IMR-90 (cell line): ENCODE measurements around the gene TMCC1. TPM values are rescaled to one million over a fixed set of nuclear protein-coding genes. Genes with fewer than 3 reads are reported as not detected.

Source experiments
- ATAC-seq: fragments of 200-7000 bp; cut with Tn5 transposase; 2 replicates; pipeline ENCODE4 v1.9.1; 2020; ENCODE audit warnings: low read depth, mild to moderate bottlenecking, moderate library complexity
- BruUV-seq: library from RNA; stranded (reverse); fragments of 400-500 nt; replicated peaks from 2 replicates; lab custom pipeline; 2021; lab: Mats Ljungman, UMichigan
- CTCF ChIA-PET: fragments of 300-600 bp; formaldehyde crosslinking; extraction: SDS; loops from one replicate; lab custom pipeline; 2021; ENCODE audit warnings: antibody characterized with exemption; lab: Yijun Ruan, JAX
- POLR2A ChIA-PET: fragments of 300-600 bp; sonication (Branson Sonifier 250); formaldehyde crosslinking; loops from one replicate; lab custom pipeline; 2022; ENCODE audit warnings: antibody characterized with exemption; ENCODE audit not compliant: unreplicated experiment; lab: Charles Lee
- DNase-seq: peaks from one replicate; pipeline ENCODE4 v3.0.0; 2013
- H2AFZ ChIP-seq: replicated peaks from 2 replicates; pipeline ENCODE3; 2013; ENCODE audit warnings: low read length, mild to moderate bottlenecking; ENCODE audit not compliant: poor library complexity
- H2AK5ac ChIP-seq: 2 replicates; pipeline ENCODE4 v1.6.1; 2013; ENCODE audit warnings: low read depth, low read length, inconsistent platforms
- H2AK9ac ChIP-seq: replicated peaks from 2 replicates; pipeline ENCODE3; 2013; ENCODE audit warnings: mild to moderate bottlenecking, low read depth, low read length, moderate library complexity; ENCODE audit not compliant: poor library complexity
- H2BK120ac ChIP-seq: 2 replicates; pipeline ENCODE4 v1.6.1; 2013; ENCODE audit warnings: low read depth, low read length, inconsistent platforms
- H2BK15ac ChIP-seq: 3 replicates; pipeline ENCODE4 v1.6.1; 2013; ENCODE audit warnings: low read depth, low read length, inconsistent platforms
- H2BK20ac ChIP-seq: 2 replicates; pipeline ENCODE4 v1.6.1; 2013; ENCODE audit warnings: low read depth, mild to moderate bottlenecking, inconsistent platforms, low read length, moderate library complexity
- H2BK5ac ChIP-seq: 2 replicates; pipeline ENCODE4 v1.6.1; 2013; ENCODE audit warnings: mild to moderate bottlenecking, low read depth, low read length, inconsistent platforms; ENCODE audit not compliant: poor library complexity, severe bottlenecking
- H3K14ac ChIP-seq: replicated peaks from 2 replicates; pipeline ENCODE4 v1.6.1; 2013; ENCODE audit warnings: low read depth, low read length, inconsistent platforms
- H3K18ac ChIP-seq: 2 replicates; pipeline ENCODE4 v1.6.1; 2013; ENCODE audit warnings: low read depth, low read length, control low read depth
- H3K23ac ChIP-seq: 2 replicates; pipeline ENCODE4 v1.6.1; 2013; ENCODE audit warnings: low read depth, low read length, inconsistent platforms
- H3K27ac ChIP-seq: 2 replicates; pipeline ENCODE4 v1.5.1; 2013; ENCODE audit warnings: mild to moderate bottlenecking, control low read depth, low read length; ENCODE audit not compliant: insufficient read depth
- H3K27me3 ChIP-seq: 2 replicates; pipeline ENCODE4 v1.6.1; 2013; ENCODE audit warnings: low read length; ENCODE audit not compliant: control insufficient read depth, insufficient read depth
- H3K36me3 ChIP-seq: 2 replicates; pipeline ENCODE4 v1.6.1; 2013; ENCODE audit warnings: low read length, mixed read lengths; ENCODE audit not compliant: control insufficient read depth, insufficient read depth
- H3K4ac ChIP-seq: 2 replicates; pipeline ENCODE4 v1.6.1; 2013; ENCODE audit warnings: low read depth, low read length, inconsistent platforms
- H3K4me1 ChIP-seq: 2 replicates; pipeline ENCODE4 v1.6.1; 2013; ENCODE audit warnings: low read length, mixed read lengths; ENCODE audit not compliant: control insufficient read depth, insufficient read depth
- H3K4me2 ChIP-seq: 2 replicates; pipeline ENCODE4 v1.6.1; 2013; ENCODE audit warnings: low read depth, mild to moderate bottlenecking, control low read depth, low read length, moderate library complexity
- H3K4me3 ChIP-seq: 2 replicates; pipeline ENCODE4 v1.5.1; 2013; ENCODE audit warnings: low read depth, mild to moderate bottlenecking, control low read depth, low read length, moderate library complexity; ENCODE audit not compliant: insufficient read depth
- H3K56ac ChIP-seq: 2 replicates; pipeline ENCODE4 v1.6.1; 2013; ENCODE audit warnings: low read length, inconsistent platforms; ENCODE audit not compliant: insufficient read depth; ENCODE audit errors: extremely low read depth
- H3K79me1 ChIP-seq, 2 experiments: 2 replicates each; pipeline ENCODE4 v1.6.1; 2013; ENCODE audit warnings: low read length in 2 of 2, inconsistent platforms in 1 of 2, low read depth in 1 of 2
- H3K9ac ChIP-seq: 2 replicates; pipeline ENCODE4 v1.6.1; 2013; ENCODE audit warnings: low read depth, low read length, control low read depth
- H3K9me1 ChIP-seq: 2 replicates; pipeline ENCODE4 v1.6.1; 2013; ENCODE audit warnings: low read length, inconsistent platforms; ENCODE audit not compliant: insufficient read depth
- H3K9me3 ChIP-seq: 2 replicates; pipeline ENCODE4 v1.6.1; 2013; ENCODE audit warnings: low read length; ENCODE audit not compliant: control insufficient read depth, insufficient read depth
- H4K20me1 ChIP-seq: 2 replicates; pipeline ENCODE4 v1.6.1; 2013; ENCODE audit warnings: low read length, inconsistent platforms; ENCODE audit not compliant: insufficient read depth
- H4K5ac ChIP-seq: 2 replicates; pipeline ENCODE4 v1.6.1; 2013; ENCODE audit warnings: mild to moderate bottlenecking, low read depth, low read length, control low read depth
- H4K8ac ChIP-seq, 2 experiments: 2 replicates each; pipeline ENCODE4 v1.6.1; 2013; ENCODE audit warnings: low read depth in 2 of 2, low read length in 2 of 2, control low read depth in 1 of 2, inconsistent platforms in 1 of 2
- H4K91ac ChIP-seq: 2 replicates; pipeline ENCODE4 v1.6.1; 2013; ENCODE audit warnings: low read depth, low read length, inconsistent platforms; ENCODE audit not compliant: insufficient read depth
- BHLHE40 ChIP-seq: fragments of 150-350 bp; IDR thresholded peaks from 2 replicates; pipeline ENCODE4 v1.6.1; 2016; ENCODE audit warnings: mild to moderate bottlenecking, low read depth, low read length
- CEBPB ChIP-seq: IDR thresholded peaks from 2 replicates; pipeline ENCODE4 v1.6.1; 2012; ENCODE audit warnings: low read depth, low read length, improper control_type of control experiment
- CHD1 ChIP-seq: IDR thresholded peaks from 2 replicates; pipeline ENCODE4 v1.6.1; 2012; ENCODE audit warnings: low read depth, low read length, improper control_type of control experiment
- CTCF ChIP-seq: conservative IDR thresholded peaks from 2 replicates; pipeline ENCODE4 v1.5.1; 2012; ENCODE audit warnings: mild to moderate bottlenecking, low read depth, low read length, improper control_type of control experiment
- ELK1 ChIP-seq: fragments of 150-350 bp; IDR thresholded peaks from 2 replicates; pipeline ENCODE4 v1.6.1; 2016; ENCODE audit warnings: low read depth, mild to moderate bottlenecking, low read length, moderate library complexity, borderline replicate concordance
- FOS ChIP-seq: fragments of 150-350 bp; IDR thresholded peaks from 2 replicates; pipeline ENCODE4 v1.6.1; 2016; ENCODE audit warnings: low read depth, low read length
- MAFK ChIP-seq: IDR thresholded peaks from 2 replicates; pipeline ENCODE4 v1.6.1; 2012; ENCODE audit warnings: low read depth, low read length, improper control_type of control experiment
- MAZ ChIP-seq: IDR thresholded peaks from 2 replicates; pipeline ENCODE4 v1.6.1; 2012; ENCODE audit warnings: low read depth, mild to moderate bottlenecking, low read length, improper control_type of control experiment, moderate library complexity, borderline replicate concordance
- MXI1 ChIP-seq: IDR thresholded peaks from 2 replicates; pipeline ENCODE4 v1.6.1; 2012; ENCODE audit warnings: low read depth, mild to moderate bottlenecking, low read length, moderate library complexity, borderline replicate concordance
- NFE2L2 ChIP-seq: fragments of 150-350 bp; IDR thresholded peaks from 2 replicates; pipeline ENCODE4 v1.6.1; 2016; ENCODE audit warnings: low read depth, mild to moderate bottlenecking, low read length
- POLR2A ChIP-seq: IDR thresholded peaks from 2 replicates; pipeline ENCODE4 v1.6.1; 2012; ENCODE audit warnings: mild to moderate bottlenecking, low read depth, low read length
- RAD21 ChIP-seq: IDR thresholded peaks from 2 replicates; pipeline ENCODE4 v1.6.1; 2012; ENCODE audit warnings: low read length, improper control_type of control experiment
- RCOR1 ChIP-seq: IDR thresholded peaks from 2 replicates; pipeline ENCODE4 v1.6.1; 2012; ENCODE audit warnings: mild to moderate bottlenecking, low read length, improper control_type of control experiment; ENCODE audit not compliant: insufficient replicate concordance
- RFX5 ChIP-seq: IDR thresholded peaks from 2 replicates; pipeline ENCODE4 v1.8.0; 2012; ENCODE audit warnings: low read depth, mild to moderate bottlenecking, low read length, moderate library complexity
- SMC3 ChIP-seq: fragments of 150-350 bp; IDR thresholded peaks from 2 replicates; pipeline ENCODE4 v1.6.1; 2016; ENCODE audit warnings: low read depth, mild to moderate bottlenecking, antibody characterized with exemption, low read length, moderate library complexity
- USF2 ChIP-seq: fragments of 150-350 bp; IDR thresholded peaks from 2 replicates; pipeline ENCODE4 v1.6.1; 2017; ENCODE audit warnings: mild to moderate bottlenecking, antibody characterized with exemption, low read length, low read depth
- WGBS, 2 experiments: methylation state at CpG; one replicate each; pipeline versions ENCODE4 v1.1.5 to v1.1.7; 2013; ENCODE audit warnings: missing lambda C conversion rate in 2 of 2; ENCODE audit not compliant: insufficient read length in 1 of 2; ENCODE audit errors: extremely low coverage in 2 of 2; 5-methylcytosine and 5-hydroxymethylcytosine counted together
- dilution Hi-C: fragments of 300-500 bp; cut with HindIII; formaldehyde crosslinking; loops from one replicate; pipeline ENCODE4 v1.14.3; 2018; ENCODE audit warnings: low sequenced_read_pairs; ENCODE audit not compliant: unreplicated experiment
- in situ Hi-C: fragments of 300-500 bp; cut with MboI; formaldehyde crosslinking; loops from 3 replicates; pipeline ENCODE4 v1.14.3; 2019; ENCODE audit warnings: low sequenced_read_pairs, inconsistent platforms, mixed read lengths
- intact Hi-C: fragments of 100-400 bp; cut with micrococcal nuclease; formaldehyde crosslinking; loops from 2 replicates; pipeline ENCODE4 v1.10.0; 2022
- polyA plus RNA-seq, 3 experiments: library from polyadenylated mRNA; depleted of rRNA; stranded (reverse); fragments of >200 nt; gene quantifications; 2 replicates each; pipeline ENCODE4 v1.2.3, GENCODE V29; 2012; ENCODE audit warnings: low replicate concordance in 1 of 3
- total RNA-seq: library from RNA; depleted of rRNA; stranded (reverse); fragments of >200 nt; gene quantifications from 2 replicates; pipeline ENCODE4 v1.2.3, GENCODE V29; 2012

The TMCC1 gene
- total and polyA plus RNA-seq, 2 of the 4 experiments (the other 2 are of a cell fraction): 5.0 to 7.3 TPM

GRCh38 chr3:129927072-129927471 lies 33.6 kb upstream of the TMCC1 start:
- no peaks in the 10 kb centered on the region for H3K9me1 ChIP-seq
- ChIA-PET POLR2A (no interaction called here), CTCF (interaction anchor here (0.6 kb wide), 1 partner anchor 179 kb away, joined by 3 read pairs; no protein-coding TSS in a partner anchor)
- H3K18ac ChIP-seq: no peak overlapping the region
- TF ChIP-seq CEBPB (no peak), POLR2A (no peak), RCOR1 (no peak), CHD1 (no peak), MXI1 (no peak), ELK1 (no peak), NFE2L2 (no peak), MAZ (no peak), SMC3 (no peak), FOS (no peak), RFX5 (no peak), CTCF (no peak), USF2 (no peak), MAFK (no peak), BHLHE40 (no peak), RAD21 (no peak)
- H3K4ac ChIP-seq: no peak overlapping the region
- H3K4me1 ChIP-seq: no peaks in the 10 kb centered on the region
- no peak overlapping the region for H3K56ac ChIP-seq
- H2BK5ac ChIP-seq: no peak overlapping the region
- dilution Hi-C loops (no loop called here), in situ Hi-C loops (loop anchor here (5.0 kb wide), 1 partner anchor 435 kb away; no protein-coding TSS in a partner anchor), intact Hi-C loops (no loop called here)
- H3K23ac ChIP-seq: no peak overlapping the region
- no peak overlapping the region for H4K8ac ChIP-seq
- WGBS, 2 experiments: no CpG with 5 or more reads among the region's 5 CpGs
- H3K4me3 ChIP-seq: no peak overlapping the region
- BruUV-seq: no TSS peak
- H2AK9ac ChIP-seq: no peak overlapping the region
- no peak overlapping the region for H4K5ac ChIP-seq
- H4K20me1 ChIP-seq: no peaks in the 10 kb centered on the region
- no peak overlapping the region for H3K14ac ChIP-seq
- DNase-seq (no peak), ATAC-seq (no peak)
- H3K4me2 ChIP-seq: no peak overlapping the region
- no peak overlapping the region for H2BK20ac ChIP-seq
- H2BK15ac ChIP-seq: no peak overlapping the region
- H3K9ac ChIP-seq: no peak overlapping the region
- no peaks in the 10 kb centered on the region for H3K79me1 ChIP-seq
- no peak overlapping the region for H3K27ac ChIP-seq
- no peak overlapping the region for H2BK120ac ChIP-seq
- H2AK5ac ChIP-seq: no peak overlapping the region
- no peak overlapping the region for H2AFZ ChIP-seq
- no peak overlapping the region for H4K91ac ChIP-seq
- H3K36me3 ChIP-seq: no peaks in the 10 kb centered on the region
- peaks cover 21% of the 10 kb centered on the region for H3K9me3 ChIP-seq
- peaks cover 28% of the 10 kb centered on the region for H3K27me3 ChIP-seq
